ENCODE measurements around the gene GSG1.

GRCh38 chr12:13084898-13085640 lies 18.4 kb downstream of the GSG1 start:
- TF ChIP-seq POLR2A (IDR thresholded peaks at IDR 0.05): no peak
- TF ChIP-seq, protein P1, sequence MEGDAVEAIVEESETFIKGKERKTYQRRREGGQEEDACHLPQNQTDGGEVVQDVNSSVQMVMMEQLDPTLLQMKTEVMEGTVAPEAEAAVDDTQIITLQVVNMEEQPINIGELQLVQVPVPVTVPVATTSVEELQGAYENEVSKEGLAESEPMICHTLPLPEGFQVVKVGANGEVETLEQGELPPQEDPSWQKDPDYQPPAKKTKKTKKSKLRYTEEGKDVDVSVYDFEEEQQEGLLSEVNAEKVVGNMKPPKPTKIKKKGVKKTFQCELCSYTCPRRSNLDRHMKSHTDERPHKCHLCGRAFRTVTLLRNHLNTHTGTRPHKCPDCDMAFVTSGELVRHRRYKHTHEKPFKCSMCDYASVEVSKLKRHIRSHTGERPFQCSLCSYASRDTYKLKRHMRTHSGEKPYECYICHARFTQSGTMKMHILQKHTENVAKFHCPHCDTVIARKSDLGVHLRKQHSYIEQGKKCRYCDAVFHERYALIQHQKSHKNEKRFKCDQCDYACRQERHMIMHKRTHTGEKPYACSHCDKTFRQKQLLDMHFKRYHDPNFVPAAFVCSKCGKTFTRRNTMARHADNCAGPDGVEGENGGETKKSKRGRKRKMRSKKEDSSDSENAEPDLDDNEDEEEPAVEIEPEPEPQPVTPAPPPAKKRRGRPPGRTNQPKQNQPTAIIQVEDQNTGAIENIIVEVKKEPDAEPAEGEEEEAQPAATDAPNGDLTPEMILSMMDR (IDR thresholded peaks at IDR 0.05): no peak

Data from thyroid gland (tissue), 4 donors.